Karpas-422 (cell line): Measurements from ENCODE around the gene TIMP3. TPM values are rescaled to one million over a fixed set of nuclear protein-coding genes. Genes with fewer than 3 reads are reported as not detected.
A peak's percentile ranks its signal among the peaks of the same experiment; 100 is the strongest.

Experiments
- DNase-seq: peaks from one replicate; pipeline ENCODE4 v3.0.0-alpha.2; 2015
- H2AFZ ChIP-seq: fragments of 200-600 bp; sonication (generic); 2 replicates; pipeline ENCODE4 v1.6.1; 2014; ENCODE audit warnings: antibody characterized with exemption, low read length, mixed read lengths
- H3K27ac ChIP-seq: fragments of 200-600 bp; sonication (generic); 2 replicates; pipeline ENCODE4 v1.5.1; 2014; ENCODE audit warnings: mild to moderate bottlenecking, low read length, moderate library complexity
- H3K27me3 ChIP-seq: fragments of 200-600 bp; sonication (generic); 2 replicates; pipeline ENCODE4 v1.6.1; 2014; ENCODE audit warnings: low read length, mixed read lengths
- H3K36me3 ChIP-seq: fragments of 200-600 bp; sonication (generic); 2 replicates; pipeline ENCODE4 v1.6.1; 2014; ENCODE audit warnings: low read length, mixed read lengths; ENCODE audit not compliant: insufficient read depth
- H3K4me1 ChIP-seq: fragments of 200-600 bp; sonication (generic); 2 replicates; pipeline ENCODE4 v1.6.1; 2014; ENCODE audit warnings: mild to moderate bottlenecking, low read length, mixed read lengths
- H3K4me2 ChIP-seq: fragments of 200-600 bp; sonication (generic); 2 replicates; pipeline ENCODE4 v1.6.1; 2014; ENCODE audit warnings: low read length, low read depth, mild to moderate bottlenecking; ENCODE audit not compliant: poor library complexity, severe bottlenecking
- H3K4me3 ChIP-seq: fragments of 200-600 bp; sonication (generic); 2 replicates; pipeline ENCODE4 v1.5.1; 2014; ENCODE audit warnings: mild to moderate bottlenecking, antibody characterized with exemption, low read length, mixed read lengths
- H3K79me2 ChIP-seq: fragments of 200-600 bp; sonication (generic); 2 replicates; pipeline ENCODE4 v1.6.1; 2014; ENCODE audit warnings: mild to moderate bottlenecking, low read length, mixed read lengths
- H3K9ac ChIP-seq: fragments of 200-600 bp; sonication (generic); 2 replicates; pipeline ENCODE4 v1.6.0; 2014; ENCODE audit warnings: low read length
- H3K9me2 ChIP-seq: fragments of 200-600 bp; sonication (generic), shearing (Covaris generic); replicated peaks from 2 replicates; pipeline ENCODE4 v1.6.0; 2014; ENCODE audit warnings: mild to moderate bottlenecking, low read length, moderate library complexity; ENCODE audit not compliant: insufficient read depth
- H3K9me3 ChIP-seq: fragments of 300-700, 200-600 bp; sonication (generic); 2 replicates; pipeline ENCODE4 v1.6.1; 2014; ENCODE audit warnings: low read length, mixed read lengths
- H4K20me1 ChIP-seq: fragments of 200-600 bp; sonication (generic); 2 replicates; pipeline ENCODE4 v1.6.1; 2014; ENCODE audit warnings: mild to moderate bottlenecking, antibody characterized with exemption, low read length, low read depth; ENCODE audit not compliant: insufficient read depth
- total RNA-seq: library from RNA; depleted of rRNA; stranded (reverse); fragments of >200 nt; shearing (Covaris generic); gene quantifications from 2 replicates; pipeline ENCODE4 v1.2.3, GENCODE V29; 2014; ENCODE audit warnings: low replicate concordance

TIMP3 gene
- total RNA-seq, 1 experiment from 2014 or later: not detected

DNA sequence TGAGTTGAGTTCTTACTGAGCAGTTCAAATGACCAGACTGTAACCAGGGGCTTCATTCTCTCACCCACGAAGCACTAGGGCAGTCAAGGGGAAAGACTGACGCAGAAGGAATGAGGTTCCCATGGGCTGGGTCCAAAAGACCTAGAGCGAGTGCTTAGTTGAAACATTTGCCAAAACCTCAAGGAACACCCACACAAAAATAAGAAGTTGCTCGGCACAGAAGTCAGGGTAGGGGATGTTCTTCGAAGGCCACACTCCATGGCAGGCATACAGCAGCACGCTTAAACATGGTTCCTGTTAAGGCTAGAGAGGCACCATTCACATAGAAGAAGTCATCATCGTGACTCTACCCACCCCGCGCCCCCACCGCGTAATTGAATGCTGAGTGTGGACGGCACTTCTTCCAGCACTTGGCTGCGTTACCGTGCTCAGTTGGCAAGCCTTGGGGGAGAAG is 52.9 kb downstream of the TIMP3 start:
- H3K9me3 ChIP-seq: no peaks in the 10 kb centered on the region
- H3K27me3 ChIP-seq: no peaks in the 10 kb centered on the region
- H4K20me1 ChIP-seq: peaks cover 2% of the 10 kb centered on the region; the same call in 1 of the 2 replicates
- no peak overlapping the region for H3K9ac ChIP-seq
- H3K79me2 ChIP-seq: no peaks in the 10 kb centered on the region
- H3K9me2 ChIP-seq: no peaks in the 10 kb centered on the region
- no peak overlapping the region for H3K4me3 ChIP-seq
- H3K36me3 ChIP-seq: no peaks in the 10 kb centered on the region
- H2AFZ ChIP-seq: no peak overlapping the region
- no peak overlapping the region for H3K4me2 ChIP-seq
- no peak for DNase-seq
- H3K4me1 ChIP-seq: peaks cover 45% of the 10 kb centered on the region
- no peak overlapping the region for H3K27ac ChIP-seq

DNA sequence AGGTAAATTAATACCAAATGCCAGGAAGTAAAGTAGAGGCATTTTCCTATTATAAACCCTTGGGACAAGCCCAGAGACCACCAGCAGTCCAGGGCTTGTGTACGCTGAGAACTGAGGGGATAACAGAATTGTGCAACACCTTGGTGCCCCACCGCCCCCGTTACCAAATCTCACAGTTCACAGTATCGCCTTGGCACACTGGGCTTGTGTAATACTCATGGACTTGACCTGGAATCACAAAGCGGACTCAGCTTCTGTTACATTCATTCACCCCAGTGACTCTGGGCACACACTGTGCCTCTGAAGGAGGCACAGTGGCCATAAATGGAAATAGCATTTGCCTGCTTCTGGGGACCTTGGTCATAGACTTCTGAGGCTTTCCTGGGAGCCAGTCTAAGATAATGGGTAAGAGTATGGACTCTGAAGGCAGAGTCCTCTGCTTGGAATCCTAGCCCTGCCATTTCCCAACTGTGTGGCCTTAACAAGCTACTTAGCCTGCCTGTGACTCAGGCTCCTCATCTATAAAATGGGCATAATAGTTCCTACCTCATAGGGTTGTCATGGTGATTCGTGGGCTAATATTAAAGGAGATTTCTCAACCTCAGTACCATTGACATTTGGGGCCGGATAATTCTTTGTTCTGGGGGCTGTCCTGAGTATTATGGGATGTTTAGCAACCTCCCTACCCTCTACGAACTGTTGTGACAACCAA is 53.7 kb downstream of the TIMP3 start:
- Histone ChIP-seq H2AFZ (no peak overlapping the region), H3K79me2 (no peaks in the 10 kb centered on the region), H3K9ac (no peak overlapping the region), H3K36me3 (no peaks in the 10 kb centered on the region), H3K4me3 (no peak overlapping the region), H4K20me1 (no peaks in the 10 kb centered on the region), H3K27ac (no peak overlapping the region), H3K4me2 (no peak overlapping the region), H3K27me3 (no peaks in the 10 kb centered on the region), H3K9me3 (no peaks in the 10 kb centered on the region), H3K9me2 (no peaks in the 10 kb centered on the region), H3K4me1 (peaks cover 45% of the 10 kb centered on the region)
- DNase-seq: no peak

DNA sequence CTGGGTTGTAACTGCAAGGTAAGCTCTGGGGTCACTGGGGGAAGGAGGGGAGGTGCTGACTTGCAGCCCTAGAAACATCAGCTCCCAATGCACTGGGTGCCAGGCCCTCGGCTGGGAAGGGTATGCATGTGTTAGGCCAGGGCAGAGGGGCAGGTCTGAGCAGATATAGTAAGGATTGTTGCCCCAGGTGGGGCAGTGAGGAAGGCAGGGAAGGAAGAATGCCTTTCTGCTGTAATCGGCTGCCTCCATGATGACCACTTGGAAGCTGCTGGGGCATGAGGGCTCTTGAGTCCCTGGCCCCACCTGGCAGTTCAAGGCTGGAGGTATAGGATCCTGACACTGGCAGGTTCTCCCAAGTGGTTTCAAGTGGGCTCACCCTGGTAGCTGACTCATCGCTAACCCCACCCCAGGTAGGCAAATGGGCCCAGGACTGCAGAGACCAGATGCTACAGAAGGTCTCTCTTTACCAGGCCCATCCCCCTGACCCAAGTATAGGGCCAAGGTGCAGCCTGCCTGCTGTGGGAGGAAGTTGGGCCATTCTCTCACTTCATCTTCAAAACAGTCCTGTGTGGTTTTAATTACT is 56.7 kb downstream of the TIMP3 start:
- H3K4me3 ChIP-seq: no peak overlapping the region
- H3K4me1 ChIP-seq: peaks cover 29% of the 10 kb centered on the region
- no peak overlapping the region for H3K9ac ChIP-seq
- no peak overlapping the region for H2AFZ ChIP-seq
- H3K4me2 ChIP-seq: peak overlapping the region; percentile 14
- no peaks in the 10 kb centered on the region for H3K27me3 ChIP-seq
- peak; percentile 58 for DNase-seq
- H3K36me3 ChIP-seq: no peaks in the 10 kb centered on the region
- no peaks in the 10 kb centered on the region for H3K9me3 ChIP-seq
- H3K9me2 ChIP-seq: no peaks in the 10 kb centered on the region
- no peaks in the 10 kb centered on the region for H3K79me2 ChIP-seq
- no peaks in the 10 kb centered on the region for H4K20me1 ChIP-seq
- no peak overlapping the region for H3K27ac ChIP-seq

- Histone ChIP-seq H3K9ac (no peak overlapping the region), H3K4me2 (peak overlapping the region; percentile 14), H3K36me3 (no peaks in the 10 kb centered on the region), H3K4me3 (no peak overlapping the region), H2AFZ (no peak overlapping the region), H3K4me1 (peaks cover 22% of the 10 kb centered on the region), H4K20me1 (no peaks in the 10 kb centered on the region), H3K9me2 (no peaks in the 10 kb centered on the region), H3K27me3 (no peaks in the 10 kb centered on the region), H3K27ac (no peak overlapping the region), H3K79me2 (no peaks in the 10 kb centered on the region), H3K9me3 (no peaks in the 10 kb centered on the region)
- no peak for DNase-seq
Observed at GRCh38 chr22:32858957-32859356, 57.5 kb downstream of the TIMP3 start.

DNA sequence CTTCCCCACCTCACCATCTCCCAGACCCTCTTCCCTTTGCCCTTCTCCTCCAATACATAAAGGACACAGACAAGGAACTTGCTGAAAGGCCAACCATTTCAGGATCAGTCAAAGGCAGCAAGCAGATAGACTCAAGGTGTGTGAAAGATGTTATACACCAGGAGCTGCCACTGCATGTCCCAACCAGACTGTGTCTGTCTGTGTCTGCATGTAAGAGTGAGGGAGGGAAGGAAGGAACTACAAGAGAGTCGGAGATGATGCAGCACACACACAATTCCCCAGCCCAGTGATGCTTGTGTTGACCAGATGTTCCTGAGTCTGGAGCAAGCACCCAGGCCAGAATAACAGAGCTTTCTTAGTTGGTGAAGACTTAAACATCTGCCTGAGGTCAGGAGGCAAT is 58.2 kb downstream of the TIMP3 start:
- H3K9me2 ChIP-seq: no peaks in the 10 kb centered on the region
- no peak overlapping the region for H3K4me3 ChIP-seq
- H3K79me2 ChIP-seq: no peaks in the 10 kb centered on the region
- DNase-seq: no peak
- no peak overlapping the region for H3K27ac ChIP-seq
- H3K36me3 ChIP-seq: no peaks in the 10 kb centered on the region
- H3K27me3 ChIP-seq: no peaks in the 10 kb centered on the region
- H3K4me1 ChIP-seq: peaks cover 20% of the 10 kb centered on the region
- H3K9ac ChIP-seq: no peak overlapping the region
- no peak overlapping the region for H2AFZ ChIP-seq
- no peak overlapping the region for H3K4me2 ChIP-seq
- H4K20me1 ChIP-seq: no peaks in the 10 kb centered on the region
- no peaks in the 10 kb centered on the region for H3K9me3 ChIP-seq

DNA sequence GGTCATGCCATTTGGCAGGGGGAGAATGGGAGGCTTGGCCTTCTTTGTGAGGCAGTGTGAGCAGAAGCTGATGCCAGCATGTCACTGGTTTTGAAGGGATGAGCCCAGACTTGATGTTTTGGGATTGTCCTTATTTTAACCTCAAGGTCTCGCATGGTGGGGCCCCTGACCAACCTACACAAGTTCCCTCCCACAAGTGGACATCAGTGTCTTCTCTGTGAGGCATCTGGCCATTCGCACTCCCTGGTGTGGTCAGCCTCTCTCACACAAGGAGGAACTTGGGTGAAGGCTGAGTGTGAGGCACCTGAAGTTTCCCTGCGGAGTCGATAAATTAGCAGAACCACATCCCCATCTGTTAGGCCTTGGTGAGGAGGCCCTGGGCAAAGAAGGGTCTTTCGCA is 59.8 kb downstream of the TIMP3 start:
- Histone ChIP-seq H3K27me3 (no peaks in the 10 kb centered on the region), H3K9ac (no peak overlapping the region), H3K4me3 (no peak overlapping the region), H3K9me2 (no peaks in the 10 kb centered on the region), H2AFZ (no peak overlapping the region), H3K9me3 (no peaks in the 10 kb centered on the region), H3K36me3 (no peaks in the 10 kb centered on the region), H4K20me1 (no peaks in the 10 kb centered on the region), H3K27ac (no peak overlapping the region), H3K4me2 (no peak overlapping the region), H3K79me2 (no peaks in the 10 kb centered on the region), H3K4me1 (peaks cover 15% of the 10 kb centered on the region)
- no peak for DNase-seq

GRCh38 chr22:32862083-32862482 is 60.6 kb downstream of the TIMP3 start:
- Histone ChIP-seq H3K4me1 (peaks cover 15% of the 10 kb centered on the region), H3K27ac (no peak overlapping the region), H3K4me2 (no peak overlapping the region), H4K20me1 (no peaks in the 10 kb centered on the region), H3K4me3 (no peak overlapping the region), H3K9me3 (no peaks in the 10 kb centered on the region), H3K27me3 (no peaks in the 10 kb centered on the region), H3K9me2 (no peaks in the 10 kb centered on the region), H3K9ac (no peak overlapping the region), H3K36me3 (no peaks in the 10 kb centered on the region), H2AFZ (no peak overlapping the region), H3K79me2 (no peaks in the 10 kb centered on the region)
- no peak for DNase-seq

GRCh38 chr22:32862936-32863661 is 61.6 kb downstream of the TIMP3 start:
- peaks cover 12% of the 10 kb centered on the region for H3K4me1 ChIP-seq
- H3K27ac ChIP-seq: no peak overlapping the region
- no peaks in the 10 kb centered on the region for H3K9me2 ChIP-seq
- no peak for DNase-seq
- H4K20me1 ChIP-seq: no peaks in the 10 kb centered on the region
- H3K9me3 ChIP-seq: no peaks in the 10 kb centered on the region
- H3K79me2 ChIP-seq: no peaks in the 10 kb centered on the region
- H3K9ac ChIP-seq: no peak overlapping the region
- H2AFZ ChIP-seq: no peak overlapping the region
- no peak overlapping the region for H3K4me3 ChIP-seq
- H3K4me2 ChIP-seq: no peak overlapping the region
- no peaks in the 10 kb centered on the region for H3K36me3 ChIP-seq
- no peaks in the 10 kb centered on the region for H3K27me3 ChIP-seq
